Ovary (tissue), 9 donors: ENCODE results near the gene UCK1. TPM values are rescaled to one million over a fixed set of nuclear protein-coding genes. Genes with fewer than 3 reads are reported as not detected.
A peak's percentile ranks its signal among the peaks of the same experiment; 100 is the strongest.

Experiments
- DNase-seq, 5 donors: peaks; one replicate each; pipeline ENCODE4 v3.0.0-alpha.2; 2019 to 2020
- H3K27ac ChIP-seq, 2 donors: fragments of 200-600 bp; one replicate each; pipeline versions ENCODE4 v1.5.1 to v1.8.0; 2019 to 2022
- H3K27me3 ChIP-seq: fragments of 200-600 bp; one replicate; pipeline ENCODE4 v1.8.0; 2022
- H3K36me3 ChIP-seq: fragments of 200-600 bp; sonication (generic); one replicate; pipeline ENCODE4 v1.5.1; 2019
- H3K4me1 ChIP-seq: one replicate; pipeline ENCODE4 v1.8.1; 2013; ENCODE audit warnings: mild to moderate bottlenecking, moderate library complexity; ENCODE audit not compliant: insufficient read depth
- H3K4me3 ChIP-seq: fragments of 200-600 bp; sonication (generic); one replicate; pipeline ENCODE4 v1.5.1; 2017
- H3K9me3 ChIP-seq, 2 donors: fragments of 200-600 bp in 1 of 2; sonication (generic) in 1 of 2; one replicate each; pipeline versions ENCODE4 v1.5.1 to v1.8.1; 2013 to 2019; ENCODE audit warnings: mild to moderate bottlenecking in 1 of 2, moderate library complexity in 1 of 2
- CTCF ChIP-seq, 3 donors: fragments of 450-650 bp in 2 of 3; fragments of 200-600 bp in 1 of 3; IDR thresholded peaks; one replicate each; pipeline versions ENCODE4 v1.5.1 to v1.8.0; 2016 to 2022; ENCODE audit warnings: antibody characterized with exemption in 3 of 3, mild to moderate bottlenecking in 1 of 3
- EP300 ChIP-seq: sonication (generic); formaldehyde crosslinking; IDR thresholded peaks from one replicate; pipeline ENCODE4 v1.6.1; 2017; ENCODE audit warnings: antibody characterized with exemption
- POLR2A ChIP-seq: fragments of 450-650 bp; IDR thresholded peaks from one replicate; pipeline ENCODE4 v1.6.1; 2017; ENCODE audit warnings: antibody characterized with exemption, mild to moderate bottlenecking, moderate library complexity
- WGBS, 3 donors: extraction: QIAGEN DNeasy Blood & Tissue Kit in 1 of 3; methylation state at CpG; one replicate each; pipeline versions ENCODE4 v1.1.5 to v1.1.7; 2013 to 2017; 5-methylcytosine and 5-hydroxymethylcytosine counted together
- intact Hi-C, 4 donors: fragments of 100-400 bp; cut with DNase I; formaldehyde crosslinking; loops; one replicate each; pipeline versions ENCODE4 v1.11.0 to v1.15.1; 2022 to 2023
- polyA plus RNA-seq, 2 donors: library from polyadenylated mRNA; stranded (reverse); fragments of 200-250 nt in 1 of 2; fragments of 350-450 nt in 1 of 2; fragmentation: Illumina TruSeq in 1 of 2; extraction: RNeasy Lipid Tissue Mini Kit (QIAGEN cat#74804) in 1 of 2; gene quantifications; one replicate each; pipeline ENCODE4 v1.2.3, GENCODE V29; 2013 to 2014
- total RNA-seq, 7 donors: library from RNA; depleted of rRNA in 2 of 7; stranded (reverse); fragments of >200 nt in 2 of 7; fragmentation: NEBNext Ultra II Directional in 3 of 7; extraction: Animal tissue kit (Norgen Biotek cat#: 25700) in 3 of 7; gene quantifications; one replicate each; pipeline versions ENCODE4 v1.1.0 to v1.2.4, GENCODE V29; 2016 to 2023
- donor health status: DM: no; HTN: no; CAD: no; lungs with moderate emphysema.
- donor health status: DM: no; HTN: no; CAD: no.
- donor health status: Bipolar disorder and iron deficiency.
- donor health status: DM: yes; HTN: yes; CAD: no.
- donor health status: DM: no; HTN: no; CAD: no.
- donor health status: DM: yes; HTN: yes; CAD: no.

Gene UCK1
- total and polyA plus RNA-seq, 9 donors: 19.8 to 37.9 (median 29.7) TPM

DNA sequence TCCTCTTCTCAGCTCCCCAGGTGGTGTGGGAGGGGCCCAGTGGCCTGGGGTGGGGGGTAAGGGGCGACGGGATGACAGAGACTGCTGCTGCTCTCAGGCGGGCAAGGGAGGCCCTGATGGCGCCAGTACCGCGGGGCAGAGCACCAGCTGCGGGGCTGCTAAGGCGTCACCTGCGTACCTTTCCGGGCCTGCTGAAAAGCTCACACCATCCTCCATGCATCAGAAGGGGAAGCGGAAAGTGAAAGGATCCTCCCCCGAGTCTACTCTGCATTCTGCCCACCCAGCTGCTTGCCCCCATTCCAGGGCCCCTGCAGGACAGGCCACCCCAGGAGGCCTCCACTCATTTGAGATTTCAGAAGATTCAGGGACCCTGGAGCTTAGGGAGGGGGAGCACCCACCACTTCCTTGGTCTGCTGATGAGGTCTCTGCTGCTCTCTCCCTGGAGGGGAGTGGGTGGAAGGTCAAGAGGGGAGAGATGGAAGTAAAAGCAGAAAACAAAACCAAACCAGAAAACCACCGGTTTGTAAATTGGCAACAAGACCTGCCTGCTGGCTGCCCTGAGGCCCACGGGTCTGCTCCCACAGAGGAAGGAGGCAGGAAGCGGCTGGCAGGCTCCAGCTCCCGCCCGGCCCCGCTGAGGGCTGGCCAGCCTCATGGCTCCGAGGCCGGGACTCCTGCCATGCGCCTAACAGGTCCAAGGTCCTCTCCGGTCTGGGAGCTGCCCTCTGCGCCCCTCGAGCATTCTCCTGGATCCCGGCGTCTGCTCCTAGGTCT is 47.9 kb upstream of the UCK1 start:
- H3K9me3 ChIP-seq: no peaks in the 10 kb centered on the region
- H3K27me3 ChIP-seq: no peaks in the 10 kb centered on the region
- H3K4me3 ChIP-seq: no peak overlapping the region
- no peaks in the 10 kb centered on the region for H3K4me1 ChIP-seq
- TF ChIP-seq POLR2A (no peak), EP300 (no peak), CTCF (IDR thresholded peaks at IDR 0.05) (no peak)
- WGBS, 3 donors: 49 to 59% (median 57%) methylated on average over 26 of the region's 26 CpGs
- no peaks in the 10 kb centered on the region for H3K36me3 ChIP-seq
- peak in 2 of 5 donors; percentile 19 to 64 for DNase-seq
- intact Hi-C loops: no loop called here
- H3K27ac ChIP-seq: no peak overlapping the region

GRCh38 chr9:131578021-131578420 is 47.0 kb upstream of the UCK1 start:
- intact Hi-C loops: no loop called here
- TF ChIP-seq POLR2A (no peak), CTCF (IDR thresholded peaks at IDR 0.05) (no peak), EP300 (no peak)
- 91 to 95% (median 92%) methylated on average over 13 of the region's 13 CpGs for WGBS, 3 donors
- Histone ChIP-seq H3K4me1 (no peaks in the 10 kb centered on the region), H3K27me3 (no peaks in the 10 kb centered on the region), H3K4me3 (no peak overlapping the region), H3K36me3 (no peaks in the 10 kb centered on the region), H3K27ac (no peak overlapping the region), H3K9me3 (no peaks in the 10 kb centered on the region)
- DNase-seq: peak in 1 of 5 donors; percentile 9

DNA sequence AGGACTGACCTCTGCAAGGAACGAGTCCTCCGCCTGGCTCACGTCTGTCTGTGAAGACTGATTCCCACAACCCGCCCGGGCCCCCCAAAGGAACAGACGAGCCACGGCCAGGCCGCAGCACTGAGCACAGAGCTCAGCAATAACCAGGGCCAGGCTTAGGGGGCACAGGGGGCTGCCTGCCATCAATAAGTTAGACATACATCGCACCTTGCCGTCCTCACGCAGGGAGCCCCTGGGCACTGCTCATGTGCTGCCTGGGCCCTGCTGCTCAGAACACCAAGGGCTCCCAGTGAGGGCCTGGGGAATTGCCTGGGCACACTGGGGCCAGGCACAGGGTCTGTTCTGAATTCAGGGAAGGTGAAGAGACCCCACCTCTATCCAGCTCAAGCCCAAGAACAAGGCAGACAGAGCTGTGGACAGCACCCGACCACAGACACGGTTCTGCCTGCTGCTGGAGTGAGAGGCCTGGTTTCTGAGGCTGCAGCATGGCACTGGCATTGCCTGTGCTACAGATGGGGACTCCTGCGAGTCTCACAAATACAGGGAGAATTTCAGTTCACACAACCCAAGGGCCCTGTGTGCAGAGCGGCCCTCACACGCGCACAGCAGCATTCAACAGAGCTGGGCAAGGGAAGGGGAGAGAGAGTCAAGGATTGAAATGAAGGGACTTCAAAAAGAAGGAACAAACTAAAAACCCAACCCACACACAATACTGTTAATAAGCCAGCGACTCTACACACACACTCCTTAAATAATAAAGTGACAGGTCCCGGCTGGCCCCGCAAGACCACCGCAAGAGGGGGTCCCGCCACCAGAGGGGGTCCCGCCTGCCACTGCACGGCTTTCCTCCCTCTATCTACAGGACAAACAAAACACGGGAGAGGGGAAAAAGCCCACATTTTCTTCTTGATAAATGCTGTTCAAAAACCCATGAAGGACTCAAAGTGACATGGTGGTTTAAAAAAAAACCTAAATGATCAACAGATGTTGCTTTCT is 46.2 kb upstream of the UCK1 start:
- peak in 1 of 5 donors; percentile 9 for DNase-seq
- intact Hi-C loops: no loop called here
- 86 to 89% (median 89%) methylated on average over 25 of the region's 25 CpGs for WGBS, 3 donors
- Histone ChIP-seq H3K9me3 (no peaks in the 10 kb centered on the region), H3K27ac (no peak overlapping the region), H3K27me3 (no peaks in the 10 kb centered on the region), H3K4me1 (no peaks in the 10 kb centered on the region), H3K36me3 (no peaks in the 10 kb centered on the region), H3K4me3 (no peak overlapping the region)
- no peak for TF ChIP-seq POLR2A
- no peak for TF ChIP-seq CTCF (IDR thresholded peaks at IDR 0.05)
- no peak for TF ChIP-seq EP300

DNA sequence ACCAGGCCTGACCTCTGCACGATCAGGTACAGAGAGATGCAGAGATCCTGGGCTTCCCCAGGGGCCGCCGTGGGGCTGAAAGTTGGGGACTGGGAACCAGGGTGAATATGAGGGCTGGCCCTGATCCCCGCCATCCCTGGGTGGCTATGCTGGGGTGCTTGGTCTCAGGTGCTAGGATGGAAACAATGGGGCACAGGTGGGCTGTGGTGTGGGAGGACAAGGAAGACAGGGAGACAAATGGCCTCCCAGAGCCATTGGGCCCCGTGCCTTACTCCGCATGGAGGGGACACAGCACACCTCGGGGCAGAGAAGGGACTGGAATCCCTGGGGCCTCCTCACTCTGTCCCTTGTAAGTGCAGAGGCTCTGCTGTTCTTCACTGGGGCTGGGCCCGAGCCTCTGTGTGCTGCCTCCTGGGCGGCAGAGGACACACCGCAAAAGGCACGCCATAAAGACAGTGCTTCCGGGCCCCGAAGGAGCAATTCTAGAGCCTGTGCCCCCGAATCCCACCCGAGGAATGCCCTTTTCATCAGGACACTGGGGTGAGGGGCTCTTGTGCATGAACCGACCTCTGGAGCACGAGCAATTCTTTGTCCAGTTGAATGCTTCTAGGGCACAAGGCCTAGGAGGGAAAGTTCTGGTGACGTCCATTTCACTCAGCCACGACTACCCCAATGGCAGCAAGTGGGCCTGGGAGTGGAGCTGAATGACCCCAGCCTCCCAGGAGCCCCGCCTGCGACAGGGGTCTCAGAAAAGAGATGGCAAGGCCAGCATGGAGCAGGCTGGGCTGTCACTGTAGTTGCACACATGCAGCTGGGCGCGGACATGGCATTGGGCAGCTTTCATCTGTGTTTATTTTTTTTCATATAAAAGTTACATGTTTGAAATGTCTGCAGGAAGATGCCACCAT is 45.1 kb upstream of the UCK1 start:
- intact Hi-C loops: no loop called here
- no peaks in the 10 kb centered on the region for H3K27me3 ChIP-seq
- H3K4me1 ChIP-seq: no peaks in the 10 kb centered on the region
- no peaks in the 10 kb centered on the region for H3K36me3 ChIP-seq
- no peaks in the 10 kb centered on the region for H3K9me3 ChIP-seq
- 92 to 93% (median 93%) methylated on average over 23 of the region's 23 CpGs for WGBS, 3 donors
- TF ChIP-seq POLR2A: no peak
- no peak for TF ChIP-seq CTCF (IDR thresholded peaks at IDR 0.05)
- TF ChIP-seq EP300: no peak
- no peak for DNase-seq
- no peak overlapping the region for H3K4me3 ChIP-seq
- no peak overlapping the region for H3K27ac ChIP-seq
